GM21360 (cell line): Measurements from ENCODE around the gene NAGA.
"Not testable (repeated sequence)": the region's sequence is repeated elsewhere in the genome, so short reads cannot be mapped to it uniquely, and the experiment has no call there.

ENCODE experiments used
- ATAC-seq: cut with Tn5 transposase; IDR thresholded peaks from one replicate; pipeline ENCODE4 v1.9.1; 2021; ENCODE audit warnings: mild to moderate bottlenecking, moderate library complexity; ENCODE audit not compliant: unreplicated experiment

NAGA gene

GRCh38 chr22:42070517-42071422 is at the start of gene NAGA:
Gene NAGA, minus strand, starts transcription at chr22:42070812. Its CDS starts 515 bp downstream, at chr22:42070297.
- peak; percentile 79 for ATAC-seq

GRCh38 chr22:42116848-42117424 is 46.3 kb upstream of the NAGA start:
- no peak for ATAC-seq

GRCh38 chr22:42115420-42115830 is 44.8 kb upstream of the NAGA start:
- ATAC-seq, result not testable (repeated sequence)

GRCh38 chr22:42114721-42115120 is 44.1 kb upstream of the NAGA start:
- ATAC-seq, result no peak

- ATAC-seq, result not testable (repeated sequence)
These were observed 42.2 kb upstream of the NAGA start for GRCh38 chr22:42112793-42113192.

GRCh38 chr22:42111798-42112197 is 41.2 kb upstream of the NAGA start:
- no peak for ATAC-seq

- ATAC-seq, result no peak
These were observed 38.2 kb upstream of the NAGA start for GRCh38 chr22:42108848-42109247.

- not testable (repeated sequence) for ATAC-seq
These were observed 33.8 kb upstream of the NAGA start for GRCh38 chr22:42104332-42104860.

GRCh38 chr22:42101199-42101598 is 30.6 kb upstream of the NAGA start:
- ATAC-seq, result no peak

- ATAC-seq, result no peak
These were observed 20.8 kb upstream of the NAGA start for GRCh38 chr22:42091455-42091782.

GRCh38 chr22:42090596-42091454 is 20.2 kb upstream of the NAGA start, which contains the start of gene NDUFA6:
Gene NDUFA6, minus strand, starts transcription at chr22:42090772. Its CDS starts 28 bp downstream, at chr22:42090744.
- peak; percentile 88 for ATAC-seq

- ATAC-seq, result no peak
These were observed 15.4 kb upstream of the NAGA start for GRCh38 chr22:42086051-42086450.

GRCh38 chr22:42084874-42085273 is 14.3 kb upstream of the NAGA start:
- ATAC-seq, result no peak

GRCh38 chr22:42083119-42083518 is 12.5 kb upstream of the NAGA start:
- no peak for ATAC-seq

GRCh38 chr22:42080287-42080686 is 9.7 kb upstream of the NAGA start:
- ATAC-seq, result no peak

- ATAC-seq, result peak; percentile 78
These were observed 9.0 kb upstream of the NAGA start, which contains the start of gene SMDT1 for GRCh38 chr22:42079319-42080251. Gene SMDT1, plus strand, starts transcription at chr22:42079700. Its CDS starts 69 bp downstream, at chr22:42079769.

GRCh38 chr22:42078469-42079318 is 8.1 kb upstream of the NAGA start:
- no peak for ATAC-seq

GRCh38 chr22:42077486-42078125 is 7.0 kb upstream of the NAGA start:
- no peak for ATAC-seq
